ENCODE measurements around the gene RPL36. TPM values are rescaled to one million over a fixed set of nuclear protein-coding genes. Genes with fewer than 3 reads are reported as not detected.

Gene RPL36
- total and polyA plus RNA-seq, 9 of the 15 experiments (the other 6 are each of a cell fraction or from before 2014, with no cell fraction given): 350 to 3,412 (median 1,507) TPM

- Histone ChIP-seq H3K9me3 (replicated peaks; ENCODE audit: control insufficient read depth, insufficient read depth, low read depth, low read length) (no peaks in the 10 kb centered on the region), H4K20me1 (replicated peaks; ENCODE audit: control insufficient read depth, insufficient read depth, low read length) (0 out of 2 replicates have a peak, but pooled peaks cover under 1% of the 10 kb centered on the region), H3K36me3 (ENCODE audit: control insufficient read depth, insufficient read depth, low read length) (peaks cover 85% of the 10 kb centered on the region; the same call in 2 of the 3 replicates), H3K27me3 (ENCODE audit: control insufficient read depth in 2 of 2, insufficient read depth in 2 of 2, low read length in 2 of 2) (no peaks in the 10 kb centered on the region), H3K9me1 (ENCODE audit: control insufficient read depth, insufficient read depth, low read length) (peaks cover 5% of the 10 kb centered on the region), H3K27ac (ENCODE audit: extremely low read depth, low read depth, low read length) (no peak overlapping the region), H2AFZ (ENCODE audit: low read depth, low read length) (no peak overlapping the region), H3K4me1 (replicated peaks in 1 of 2; ENCODE audit: control insufficient read depth in 2 of 2, insufficient read depth in 2 of 2, low read length in 2 of 2) (peaks cover 0 to 28% of the 10 kb centered on the region in 2 experiments; a peak in 2 of 5 replicates), H3K79me2 (ENCODE audit: control insufficient read depth, insufficient read depth, low read length) (peaks cover 12% of the 10 kb centered on the region), H3K4me2 (ENCODE audit: insufficient read depth, low read length) (no peak overlapping the region), H3K4me3 (no peak overlapping the region), H3K9ac (ENCODE audit: insufficient read depth in 1 of 2, low read depth in 2 of 2, low read length in 2 of 2) (no peak overlapping the region; a peak in 1 of 4 replicates)
- no peak for FAIRE-seq
- intact Hi-C loops (cut with micrococcal nuclease): no loop called here
- in situ Hi-C loops (cut with MboI): no loop called here
- POLR2A ChIA-PET: interaction anchor here (0.6 to 4.7 kb wide), 17 partner anchors 7 to 528 kb away, joined by 3 to 34 read pairs (median 9); partner anchors contain the start of genes CATSPERD, LONP1 and RPL36
- 99% methylated on average over 29 of the region's 35 CpGs for WGBS (ENCODE audit: insufficient coverage, low coverage, missing lambda C conversion rate)
- CTCF ChIA-PET (ENCODE audit: low intra/inter-chr PET ratio): no interaction called here
- ATAC-seq: peak; percentile 2
- DNase-seq (ENCODE audit: extremely low read depth in 1 of 4, low spot score in 3 of 4): peak in 3 of 4 experiments; percentile 7 to 13 (median 13)
- BruUV-seq (replicated peaks): no TSS peak
- TF ChIP-seq POLR2A (conservative IDR thresholded peaks at IDR 0.05): peak; percentile 41
- no peak for TF ChIP-seq MLX (CRISPR knock-in tag; conservative IDR thresholded peaks at IDR 0.05)
- no peak for TF ChIP-seq ZFP1 (CRISPR knock-in tag; IDR thresholded peaks at IDR 0.05)
- TF ChIP-seq PTBP1 (IDR thresholded peaks at IDR 0.05; ENCODE audit: low read depth, low read length): no peak
- no peak for TF ChIP-seq PHF20 (IDR thresholded peaks at IDR 0.05; ENCODE audit: partially characterized antibody)
- TF ChIP-seq, protein P1, sequence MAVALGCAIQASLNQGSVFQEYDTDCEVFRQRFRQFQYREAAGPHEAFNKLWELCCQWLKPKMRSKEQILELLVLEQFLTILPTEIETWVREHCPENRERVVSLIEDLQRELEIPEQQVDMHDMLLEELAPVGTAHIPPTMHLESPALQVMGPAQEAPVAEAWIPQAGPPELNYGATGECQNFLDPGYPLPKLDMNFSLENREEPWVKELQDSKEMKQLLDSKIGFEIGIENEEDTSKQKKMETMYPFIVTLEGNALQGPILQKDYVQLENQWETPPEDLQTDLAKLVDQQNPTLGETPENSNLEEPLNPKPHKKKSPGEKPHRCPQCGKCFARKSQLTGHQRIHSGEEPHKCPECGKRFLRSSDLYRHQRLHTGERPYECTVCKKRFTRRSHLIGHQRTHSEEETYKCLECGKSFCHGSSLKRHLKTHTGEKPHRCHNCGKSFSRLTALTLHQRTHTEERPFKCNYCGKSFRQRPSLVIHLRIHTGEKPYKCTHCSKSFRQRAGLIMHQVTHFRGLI (CRISPR knock-in tag; IDR thresholded peaks at IDR 0.05): no peak
- TF ChIP-seq NFIC (IDR thresholded peaks at IDR 0.05): no peak
- TF ChIP-seq ZEB2 (IDR thresholded peaks at IDR 0.05): no peak
- 0 out of 2 replicates have a peak, but pooled peaks have one; percentile 40 for TF ChIP-seq ZC3H4 (CRISPR knock-in tag; IDR thresholded peaks at IDR 0.05; ENCODE audit: borderline replicate concordance)
- no peak for TF ChIP-seq TAF1 (IDR thresholded peaks at IDR 0.05; ENCODE audit: control insufficient read depth, extremely low read depth, insufficient read depth, low read length, severe bottlenecking)
- TF ChIP-seq POLR2AphosphoS2 (IDR thresholded peaks at IDR 0.05; ENCODE audit: low read length): 0 out of 2 replicates have a peak, but pooled peaks have one; percentile 12
- no peak for TF ChIP-seq MCM5 (IDR thresholded peaks at IDR 0.05; ENCODE audit: low read depth)
- TF ChIP-seq HOMEZ (CRISPR knock-in tag; IDR thresholded peaks at IDR 0.05): no peak
- TF ChIP-seq, protein P2, sequence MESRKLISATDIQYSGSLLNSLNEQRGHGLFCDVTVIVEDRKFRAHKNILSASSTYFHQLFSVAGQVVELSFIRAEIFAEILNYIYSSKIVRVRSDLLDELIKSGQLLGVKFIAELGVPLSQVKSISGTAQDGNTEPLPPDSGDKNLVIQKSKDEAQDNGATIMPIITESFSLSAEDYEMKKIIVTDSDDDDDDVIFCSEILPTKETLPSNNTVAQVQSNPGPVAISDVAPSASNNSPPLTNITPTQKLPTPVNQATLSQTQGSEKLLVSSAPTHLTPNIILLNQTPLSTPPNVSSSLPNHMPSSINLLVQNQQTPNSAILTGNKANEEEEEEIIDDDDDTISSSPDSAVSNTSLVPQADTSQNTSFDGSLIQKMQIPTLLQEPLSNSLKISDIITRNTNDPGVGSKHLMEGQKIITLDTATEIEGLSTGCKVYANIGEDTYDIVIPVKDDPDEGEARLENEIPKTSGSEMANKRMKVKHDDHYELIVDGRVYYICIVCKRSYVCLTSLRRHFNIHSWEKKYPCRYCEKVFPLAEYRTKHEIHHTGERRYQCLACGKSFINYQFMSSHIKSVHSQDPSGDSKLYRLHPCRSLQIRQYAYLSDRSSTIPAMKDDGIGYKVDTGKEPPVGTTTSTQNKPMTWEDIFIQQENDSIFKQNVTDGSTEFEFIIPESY (CRISPR knock-in tag; IDR thresholded peaks at IDR 0.05): peak; percentile 35; the same call in 1 of the 2 replicates
- TF ChIP-seq SUPT5H (IDR thresholded peaks at IDR 0.05): 0 out of 2 replicates have a peak, but pooled peaks have one; percentile 29
- no peak for TF ChIP-seq PHB2 (IDR thresholded peaks at IDR 0.05; ENCODE audit: low read depth)
- no peak for TF ChIP-seq L3MBTL2 (IDR thresholded peaks at IDR 0.05)
- TF ChIP-seq POLR2G (IDR thresholded peaks at IDR 0.05; ENCODE audit: low read depth, low read length): peak; percentile 57
These were observed 16.9 kb downstream of the RPL36 start for GRCh38 chr19:5706876-5707573.

Measured in K562 (cell line).